Kidney (tissue), 14 donors: Measurements from ENCODE around the gene FN3K. TPM values are rescaled to one million over a fixed set of nuclear protein-coding genes. Genes with fewer than 3 reads are reported as not detected.
"Not testable (repeated sequence)": the region's sequence is repeated elsewhere in the genome, so short reads cannot be mapped to it uniquely, and the experiment has no call there.

Experiments used
- DNase-seq, 5 donors: peaks; one replicate each; pipeline ENCODE4 v3.0.0-alpha.2; 2013 to 2020
- FAIRE-seq: peaks from 2 replicates; lab custom pipeline; 2012; peaks lifted over from hg19 to GRCh38; lab: Jason Lieb, UNC
- H3K27ac ChIP-seq, 2 donors: one replicate each; pipeline ENCODE4 v1.7.0; 2013; ENCODE audit warnings: low read depth in 2 of 2, low read length in 2 of 2, inconsistent platforms in 1 of 2
- H3K27me3 ChIP-seq: one replicate; pipeline ENCODE4 v1.7.1; 2013; ENCODE audit warnings: low read length, inconsistent platforms; ENCODE audit not compliant: control insufficient read depth, insufficient read depth
- H3K36me3 ChIP-seq, 3 donors: one replicate each; pipeline versions ENCODE4 v1.7.0 to v1.7.1; 2013; ENCODE audit warnings: low read length in 3 of 3, control low read depth in 1 of 3, inconsistent platforms in 1 of 3; ENCODE audit not compliant: insufficient read depth in 3 of 3, control insufficient read depth in 2 of 3
- H3K4me1 ChIP-seq, 3 donors: one replicate each; pipeline versions ENCODE4 v1.7.0 to v1.7.1; 2013; ENCODE audit warnings: low read length in 3 of 3, inconsistent platforms in 1 of 3, low read depth in 1 of 3; ENCODE audit not compliant: control insufficient read depth in 2 of 3, insufficient read depth in 2 of 3
- H3K4me3 ChIP-seq, 3 donors: one replicate each; pipeline versions ENCODE4 v1.7.0 to v1.8.1; 2013; ENCODE audit warnings: low read length in 3 of 3, control low read depth in 1 of 3, inconsistent platforms in 1 of 3
- H3K9ac ChIP-seq, 3 donors: one replicate each; pipeline versions ENCODE4 v1.7.0 to v1.7.1; 2013; ENCODE audit warnings: low read length in 3 of 3, control low read depth in 1 of 3, inconsistent platforms in 1 of 3
- H3K9me3 ChIP-seq, 3 donors: one replicate each; pipeline versions ENCODE4 v1.7.0 to v1.7.1; 2013; ENCODE audit warnings: low read length in 3 of 3, control low read depth in 1 of 3, inconsistent platforms in 1 of 3; ENCODE audit not compliant: control insufficient read depth in 2 of 3, insufficient read depth in 1 of 3
- CTCF ChIP-seq: IDR thresholded peaks from 3 replicates; pipeline ENCODE4 v1.5.1; 2012; ENCODE audit warnings: mild to moderate bottlenecking, moderate library complexity, borderline replicate concordance; ENCODE audit not compliant: insufficient read depth; ENCODE audit errors: extremely low read depth
- intact Hi-C: fragments of 100-400 bp; cut with DNase I; formaldehyde crosslinking; loops from one replicate; pipeline ENCODE4 v1.11.1; 2022
- polyA plus RNA-seq: library from polyadenylated mRNA; stranded (reverse); fragments of 350-450 nt; fragmentation: Illumina TruSeq; extraction: RNeasy Lipid Tissue Mini Kit (QIAGEN cat#74804); gene quantifications from one replicate; pipeline ENCODE4 v1.2.3, GENCODE V29; 2014; ENCODE audit warnings: low read depth, low replicate concordance; ENCODE audit not compliant: insufficient read depth
- total RNA-seq: library from RNA; stranded (reverse); fragmentation: NEBNext Ultra II Directional; extraction: Animal tissue kit (Norgen Biotek cat#: 25700); gene quantifications from one replicate; pipeline ENCODE4 v1.2.1, GENCODE V29; 2021
- donor health status: control.
- donor health status: control.
- donor health status: control.
- donor health status: control.
- donor health status: control.
- donor health status: DM: yes; HTN: yes; CAD: no.
- donor health status: Normal renal cell carcinoma (clear cell type).

Gene FN3K
- total and polyA plus RNA-seq, 2 donors from 2014 or later, result 33.3 to 114 TPM

- no peaks in the 10 kb centered on the region for H3K9me3 ChIP-seq
- DNase-seq, result no peak
- H3K27me3 ChIP-seq, result no peaks in the 10 kb centered on the region
- no peak for TF ChIP-seq CTCF
- peaks cover 0 to 4% (median 3%) of the 10 kb centered on the region in 3 donors for H3K4me1 ChIP-seq
- H3K4me3 ChIP-seq, result no peak overlapping the region
- FAIRE-seq, result no peak
- peaks cover 2 to 26% (median 3%) of the 10 kb centered on the region in 3 donors for H3K36me3 ChIP-seq
- no peak overlapping the region for H3K9ac ChIP-seq
- H3K27ac ChIP-seq, result no peak overlapping the region
- intact Hi-C loops, result loop anchor here (10.0 kb wide), 1 partner anchor 417 kb away; the partner anchor contains the start of gene TEX19
Observed at GRCh38 chr17:82772026-82772425, 36.6 kb downstream of the FN3K start.

- H3K9ac ChIP-seq, FAIRE-seq, H3K4me1 ChIP-seq, H3K27me3 ChIP-seq, DNase-seq, H3K9me3 ChIP-seq, H3K36me3 ChIP-seq, H3K27ac ChIP-seq: not testable (repeated sequence)
- intact Hi-C loops, result loop anchor here (10.0 kb wide), 1 partner anchor 420 kb away; the partner anchor contains the start of gene TEX19
- H3K4me3 ChIP-seq, result peak overlapping the region in 2 of 3 donors; percentile 21 to 32
Observed at GRCh38 chr17:82774456-82774855, 39.0 kb downstream of the FN3K start.

- peak; percentile 70 to 87 (median 78) for DNase-seq
- H3K27ac ChIP-seq, result no peak overlapping the region
Observed at GRCh38 chr17:82775001-82775823, 39.8 kb downstream of the FN3K start.

More at GRCh38 chr17:82775001-82775823, 39.8 kb downstream of the FN3K start:
- no peaks in the 10 kb centered on the region for H3K27me3 ChIP-seq
- intact Hi-C loops, result loop anchor here (10.0 kb wide), 1 partner anchor 420 kb away; the partner anchor contains the start of gene TEX19
- H3K36me3 ChIP-seq, result peaks cover 0 to 9% (median 0%) of the 10 kb centered on the region in 3 donors
- peak overlapping the region in 2 of 3 donors; percentile 21 to 32 for H3K4me3 ChIP-seq
- no peak for FAIRE-seq
- peak; percentile 82 for TF ChIP-seq CTCF
- H3K4me1 ChIP-seq, result peaks cover 0 to 5% (median 0%) of the 10 kb centered on the region in 3 donors
- H3K9me3 ChIP-seq, result no peaks in the 10 kb centered on the region
- no peak overlapping the region for H3K9ac ChIP-seq
